Activated naive CD8-positive, alpha-beta T cell treated with anti-CD3 and anti-CD28 coated beads, Interleukin-2, amount 10 ng/mL, durations not matched to agents 7 days and 5 days (primary cell): ENCODE results near the gene PRKG1. TPM values are rescaled to one million over a fixed set of nuclear protein-coding genes. Genes with fewer than 3 reads are reported as not detected.

Experiments used
- ATAC-seq: fragments of 150-1000 bp; cut with Tn5 transposase; one replicate; pipeline ENCODE4 v1.10.0; 2021; ENCODE audit warnings: low read depth, moderate library complexity
- POLR2A ChIA-PET: fragments of 350-600 bp; sonication (Branson Sonifier 250); formaldehyde crosslinking; loops from one replicate; lab custom pipeline; 2021; ENCODE audit warnings: antibody characterized with exemption; lab: Charles Lee
- DNase-seq: peaks from one replicate; pipeline ENCODE4 v3.0.0; 2021
- H3K27ac Mint-ChIP-seq: one replicate; pipeline ENCODE4 v1.8.0; 2022; ENCODE audit warnings: mild to moderate bottlenecking, mixed read lengths
- H3K27me3 Mint-ChIP-seq: one replicate; pipeline ENCODE4 v1.8.0; 2022; ENCODE audit warnings: mild to moderate bottlenecking, moderate library complexity, mixed read lengths
- H3K36me3 Mint-ChIP-seq: one replicate; pipeline ENCODE4 v1.8.0; 2021; ENCODE audit warnings: mild to moderate bottlenecking, mixed read lengths
- H3K4me1 Mint-ChIP-seq: one replicate; pipeline ENCODE4 v1.8.0; 2021; ENCODE audit warnings: mixed read lengths
- H3K4me3 Mint-ChIP-seq: one replicate; pipeline ENCODE4 v1.8.0; 2022; ENCODE audit warnings: mild to moderate bottlenecking, moderate library complexity, mixed read lengths
- H3K9me3 Mint-ChIP-seq: one replicate; pipeline ENCODE4 v1.8.0; 2021; ENCODE audit warnings: mixed read lengths
- total RNA-seq, 2 experiments: library from RNA; stranded (reverse); gene quantifications; one replicate each; pipeline ENCODE4 v1.2.3, GENCODE V29; 2021

PRKG1 gene
- total RNA-seq, 2 experiments from 2014 or later = not detected

GRCh38 chr10:51934373-51934772 lies 860.1 kb downstream of the PRKG1 start:
- peaks cover 23% of the 10 kb centered on the region for H3K27me3 Mint-ChIP-seq
- no peaks in the 10 kb centered on the region for H3K9me3 Mint-ChIP-seq
- H3K4me3 Mint-ChIP-seq = no peak overlapping the region
- H3K27ac Mint-ChIP-seq = no peak overlapping the region
- ATAC-seq = no peak
- DNase-seq = no peak
- no peaks in the 10 kb centered on the region for H3K4me1 Mint-ChIP-seq
- no peaks in the 10 kb centered on the region for H3K36me3 Mint-ChIP-seq
- POLR2A ChIA-PET = no interaction called here

GRCh38 chr10:51935341-51935740 lies 861.1 kb downstream of the PRKG1 start:
- Mint-ChIP-seq H3K4me1 (no peaks in the 10 kb centered on the region), H3K36me3 (no peaks in the 10 kb centered on the region), H3K9me3 (no peaks in the 10 kb centered on the region), H3K4me3 (no peak overlapping the region), H3K27ac (no peak overlapping the region), H3K27me3 (peaks cover 23% of the 10 kb centered on the region)
- DNase-seq (no peak), ATAC-seq (no peak)
- POLR2A ChIA-PET = no interaction called here

- Mint-ChIP-seq H3K36me3 (no peaks in the 10 kb centered on the region), H3K27ac (no peak overlapping the region), H3K27me3 (peaks cover 20% of the 10 kb centered on the region), H3K9me3 (no peaks in the 10 kb centered on the region), H3K4me3 (no peak overlapping the region), H3K4me1 (no peaks in the 10 kb centered on the region)
- ATAC-seq = no peak
- POLR2A ChIA-PET = no interaction called here
- DNase-seq = no peak
Measured at GRCh38 chr10:51937308-51938140, 863.2 kb downstream of the PRKG1 start.

- no peak for ATAC-seq
- Mint-ChIP-seq H3K4me1 (no peaks in the 10 kb centered on the region), H3K27ac (no peak overlapping the region), H3K4me3 (no peak overlapping the region), H3K9me3 (no peaks in the 10 kb centered on the region), H3K27me3 (no peaks in the 10 kb centered on the region), H3K36me3 (no peaks in the 10 kb centered on the region)
- DNase-seq = no peak
- POLR2A ChIA-PET = no interaction called here
Measured at GRCh38 chr10:51950371-51950995, 876.2 kb downstream of the PRKG1 start.

- ATAC-seq (no peak), DNase-seq (no peak)
- Mint-ChIP-seq H3K27ac (no peak overlapping the region), H3K36me3 (no peaks in the 10 kb centered on the region), H3K27me3 (no peaks in the 10 kb centered on the region), H3K9me3 (no peaks in the 10 kb centered on the region), H3K4me1 (no peaks in the 10 kb centered on the region), H3K4me3 (no peak overlapping the region)
- POLR2A ChIA-PET = no interaction called here
Measured at GRCh38 chr10:51950996-51951555, 876.8 kb downstream of the PRKG1 start.

GRCh38 chr10:51951601-51952000 lies 877.3 kb downstream of the PRKG1 start:
- Mint-ChIP-seq H3K27me3 (no peaks in the 10 kb centered on the region), H3K4me3 (no peak overlapping the region), H3K9me3 (no peaks in the 10 kb centered on the region), H3K27ac (no peak overlapping the region), H3K4me1 (no peaks in the 10 kb centered on the region), H3K36me3 (no peaks in the 10 kb centered on the region)
- DNase-seq (no peak), ATAC-seq (no peak)
- POLR2A ChIA-PET = no interaction called here

- POLR2A ChIA-PET = no interaction called here
- no peaks in the 10 kb centered on the region for H3K9me3 Mint-ChIP-seq
- no peak for DNase-seq
- no peak overlapping the region for H3K4me3 Mint-ChIP-seq
- H3K36me3 Mint-ChIP-seq = no peaks in the 10 kb centered on the region
- no peaks in the 10 kb centered on the region for H3K4me1 Mint-ChIP-seq
- no peak for ATAC-seq
- H3K27me3 Mint-ChIP-seq = peaks cover under 1% of the 10 kb centered on the region
- H3K27ac Mint-ChIP-seq = no peak overlapping the region
Measured at GRCh38 chr10:51952056-51952455, 877.8 kb downstream of the PRKG1 start.

- Mint-ChIP-seq H3K36me3 (no peaks in the 10 kb centered on the region), H3K4me3 (no peak overlapping the region), H3K27ac (no peak overlapping the region), H3K27me3 (peaks cover 9% of the 10 kb centered on the region), H3K9me3 (no peaks in the 10 kb centered on the region), H3K4me1 (no peaks in the 10 kb centered on the region)
- ATAC-seq = no peak
- POLR2A ChIA-PET = no interaction called here
- no peak for DNase-seq
Measured at GRCh38 chr10:51955696-51956095, 881.4 kb downstream of the PRKG1 start.

- no peaks in the 10 kb centered on the region for H3K9me3 Mint-ChIP-seq
- H3K4me3 Mint-ChIP-seq = no peak overlapping the region
- H3K36me3 Mint-ChIP-seq = no peaks in the 10 kb centered on the region
- ATAC-seq (no peak), DNase-seq (no peak)
- no peak overlapping the region for H3K27ac Mint-ChIP-seq
- peaks cover 9% of the 10 kb centered on the region for H3K27me3 Mint-ChIP-seq
- POLR2A ChIA-PET = no interaction called here
- H3K4me1 Mint-ChIP-seq = no peaks in the 10 kb centered on the region
Measured at GRCh38 chr10:51956822-51957221, 882.5 kb downstream of the PRKG1 start.

- no peak for DNase-seq
- peaks cover 11% of the 10 kb centered on the region for H3K27me3 Mint-ChIP-seq
- H3K4me3 Mint-ChIP-seq = no peak overlapping the region
- no peaks in the 10 kb centered on the region for H3K4me1 Mint-ChIP-seq
- POLR2A ChIA-PET = no interaction called here
- no peak overlapping the region for H3K27ac Mint-ChIP-seq
- no peaks in the 10 kb centered on the region for H3K36me3 Mint-ChIP-seq
- H3K9me3 Mint-ChIP-seq = no peaks in the 10 kb centered on the region
- ATAC-seq = no peak
Measured at GRCh38 chr10:51960494-51960895, 886.2 kb downstream of the PRKG1 start.

GRCh38 chr10:51961401-51961800 lies 887.1 kb downstream of the PRKG1 start:
- Mint-ChIP-seq H3K9me3 (no peaks in the 10 kb centered on the region), H3K4me3 (no peak overlapping the region)

GRCh38 chr10:51964630-51965029 lies 890.3 kb downstream of the PRKG1 start:
- POLR2A ChIA-PET = no interaction called here
- DNase-seq = no peak
- no peaks in the 10 kb centered on the region for H3K9me3 Mint-ChIP-seq
- ATAC-seq = no peak
- H3K36me3 Mint-ChIP-seq = no peaks in the 10 kb centered on the region
- peaks cover 4% of the 10 kb centered on the region for H3K27me3 Mint-ChIP-seq
- H3K27ac Mint-ChIP-seq = no peak overlapping the region
- no peaks in the 10 kb centered on the region for H3K4me1 Mint-ChIP-seq
- no peak overlapping the region for H3K4me3 Mint-ChIP-seq

More at GRCh38 chr10:51961401-51961800, 887.1 kb downstream of the PRKG1 start:
- Mint-ChIP-seq H3K27me3 (peaks cover 11% of the 10 kb centered on the region), H3K4me1 (no peaks in the 10 kb centered on the region), H3K36me3 (no peaks in the 10 kb centered on the region), H3K27ac (no peak overlapping the region)
- no peak for DNase-seq
- POLR2A ChIA-PET = no interaction called here
- no peak for ATAC-seq

GRCh38 chr10:51965451-51965850 lies 891.2 kb downstream of the PRKG1 start:
- POLR2A ChIA-PET = no interaction called here
- Mint-ChIP-seq H3K4me1 (no peaks in the 10 kb centered on the region), H3K27me3 (peaks cover 4% of the 10 kb centered on the region), H3K9me3 (no peaks in the 10 kb centered on the region), H3K36me3 (no peaks in the 10 kb centered on the region), H3K4me3 (no peak overlapping the region), H3K27ac (no peak overlapping the region)
- no peak for ATAC-seq
- no peak for DNase-seq
